HG03095 (cell line): ENCODE data around the gene AKR7A2.
"Not testable (repeated sequence)": the region's sequence is repeated elsewhere in the genome, so short reads cannot be mapped to it uniquely, and the experiment has no call there.

Experiments used
- ATAC-seq: cut with Tn5 transposase; IDR thresholded peaks from one replicate; pipeline ENCODE4 v1.9.1; 2021; ENCODE audit warnings: moderate library complexity; ENCODE audit not compliant: unreplicated experiment

Gene AKR7A2

GRCh38 chr1:19307794-19308508 is 4.0 kb downstream of the AKR7A2 start:
- ATAC-seq, result no peak

- no peak for ATAC-seq
Measured at GRCh38 chr1:19306941-19307340, 5.0 kb downstream of the AKR7A2 start.

GRCh38 chr1:19305880-19306279 is 6.1 kb downstream of the AKR7A2 start:
- no peak for ATAC-seq

GRCh38 chr1:19304081-19304480 is 7.9 kb downstream of the AKR7A2 start:
- not testable (repeated sequence) for ATAC-seq

GRCh38 chr1:19300211-19300610 is 11.7 kb downstream of the AKR7A2 start:
- no peak for ATAC-seq

- ATAC-seq, result no peak
Measured at GRCh38 chr1:19294638-19295037, 17.3 kb downstream of the AKR7A2 start.

- no peak for ATAC-seq
Measured at GRCh38 chr1:19289244-19289643, 22.7 kb downstream of the AKR7A2 start.

GRCh38 chr1:19288324-19289241 is 23.4 kb downstream of the AKR7A2 start, which contains the start of gene AKR7A3:
Gene AKR7A3, minus strand, starts transcription at chr1:19288770. Its CDS starts 61 bp downstream, at chr1:19288709.
- not testable (repeated sequence) for ATAC-seq

- ATAC-seq, result no peak
Measured at GRCh38 chr1:19287436-19288185, 24.3 kb downstream of the AKR7A2 start.

GRCh38 chr1:19285807-19286206 is 26.1 kb downstream of the AKR7A2 start:
- not testable (repeated sequence) for ATAC-seq

GRCh38 chr1:19285366-19285765 is 26.6 kb downstream of the AKR7A2 start:
- ATAC-seq, result not testable (repeated sequence)

- no peak for ATAC-seq
Measured at GRCh38 chr1:19284881-19285280, 27.1 kb downstream of the AKR7A2 start.

- no peak for ATAC-seq
Measured at GRCh38 chr1:19283891-19284290, 28.1 kb downstream of the AKR7A2 start.

- no peak for ATAC-seq
Measured at GRCh38 chr1:19274636-19275035, 37.3 kb downstream of the AKR7A2 start.

GRCh38 chr1:19273844-19274531 is 38.0 kb downstream of the AKR7A2 start:
- not testable (repeated sequence) for ATAC-seq

- no peak for ATAC-seq
Measured at GRCh38 chr1:19273106-19273843, 38.7 kb downstream of the AKR7A2 start.

GRCh38 chr1:19272064-19272463 is 39.9 kb downstream of the AKR7A2 start:
- ATAC-seq, result no peak

GRCh38 chr1:19270343-19270730 is 41.6 kb downstream of the AKR7A2 start:
- ATAC-seq, result not testable (repeated sequence)

- not testable (repeated sequence) for ATAC-seq
Measured at GRCh38 chr1:19269427-19270342, 42.3 kb downstream of the AKR7A2 start.
